HepG2 (cell line): ENCODE data around the gene ANKRD10. TPM values are rescaled to one million over a fixed set of nuclear protein-coding genes. Genes with fewer than 3 reads are reported as not detected.

Experiments used
- ATAC-seq: fragments of 200-7000 bp; cut with Tn5 transposase; 3 replicates; pipeline ENCODE4 v1.9.1; 2020; ENCODE audit warnings: mild to moderate bottlenecking, moderate library complexity
- BruUV-seq: library from RNA; stranded (reverse); fragments of 400-500 nt; replicated peaks from 2 replicates; lab custom pipeline; 2021; lab: Mats Ljungman, UMichigan
- CTCF ChIA-PET: fragments of 300-600 bp; formaldehyde crosslinking; extraction: SDS; loops from one replicate; lab custom pipeline; 2021; ENCODE audit warnings: low total read pairs, inconsistent platforms, low intra/inter-chr PET ratio; lab: Yijun Ruan, JAX
- POLR2A ChIA-PET: fragments of 350-600 bp; sonication (Branson Sonifier 250); formaldehyde crosslinking; loops from one replicate; lab custom pipeline; 2020; ENCODE audit warnings: antibody characterized with exemption, inconsistent platforms; lab: Yijun Ruan, JAX
- DNase-seq: peaks from one replicate; pipeline ENCODE4 v3.0.0-alpha.2; 2015; ENCODE audit warnings: low spot score
- FAIRE-seq: peaks from 3 replicates; lab custom pipeline; 2011; peaks lifted over from hg19 to GRCh38; lab: Jason Lieb, UNC
- H2AFZ ChIP-seq: one replicate; pipeline ENCODE4 v1.6.1; 2011; ENCODE audit warnings: low read length, inconsistent platforms
- H3K27ac ChIP-seq: fragments of 300-600 bp; 3 replicates; pipeline ENCODE4 v1.8.0; 2011; ENCODE audit warnings: mixed run types, mild to moderate bottlenecking, mixed read lengths, low read length, inconsistent platforms; ENCODE audit not compliant: insufficient read depth; ENCODE audit errors: extremely low read length
- H3K27me3 ChIP-seq, 2 experiments: fragments of 200-600 bp in 1 of 2; 2 replicates in 1 of 2; 3 replicates in 1 of 2; pipeline versions ENCODE4 v1.6.0 to v1.8.0; 2011; ENCODE audit warnings: low read length in 2 of 2, mild to moderate bottlenecking in 2 of 2, moderate library complexity in 2 of 2, inconsistent platforms in 1 of 2; ENCODE audit not compliant: insufficient read depth in 2 of 2, control insufficient read depth in 1 of 2
- H3K36me3 ChIP-seq, 2 experiments: fragments of 200-600 bp in 1 of 2; replicated peaks in 1 of 2; 2 replicates in 1 of 2; 3 replicates in 1 of 2; pipeline versions ENCODE4 v1.5.1 to v1.8.0; 2011; ENCODE audit warnings: low read length in 2 of 2, inconsistent platforms in 1 of 2; ENCODE audit not compliant: insufficient read depth in 2 of 2, control insufficient read depth in 1 of 2
- H3K4me1 ChIP-seq: 2 replicates; pipeline ENCODE4 v1.5.1; 2012; ENCODE audit warnings: low read length, inconsistent platforms; ENCODE audit not compliant: insufficient read depth
- H3K4me2 ChIP-seq: 2 replicates; pipeline ENCODE4 v1.6.0; 2011; ENCODE audit warnings: low read depth, low read length, inconsistent platforms
- H3K4me3 ChIP-seq, 3 experiments: fragments of 200-600 bp in 1 of 3; sonication (generic), shearing (Covaris generic) in 1 of 3; replicated peaks in 1 of 3; 2 replicates each; pipeline ENCODE4 v1.5.1; 2011 to 2016; ENCODE audit warnings: low read length in 3 of 3, inconsistent platforms in 2 of 3, low read depth in 2 of 3, mild to moderate bottlenecking in 2 of 3, control low read depth in 1 of 3, mixed read lengths in 1 of 3; ENCODE audit not compliant: insufficient read depth in 1 of 3
- H3K79me2 ChIP-seq: one replicate; pipeline ENCODE4 v1.6.1; 2011; ENCODE audit warnings: low read length, inconsistent platforms; ENCODE audit not compliant: insufficient read depth
- H3K9ac ChIP-seq: 2 replicates; pipeline ENCODE4 v1.6.0; 2011; ENCODE audit warnings: mild to moderate bottlenecking, low read depth, low read length, inconsistent platforms; ENCODE audit not compliant: insufficient read depth
- H3K9me3 ChIP-seq: 2 replicates; pipeline ENCODE4 v1.5.1; 2012; ENCODE audit warnings: mild to moderate bottlenecking, low read length
- H4K20me1 ChIP-seq: 2 replicates; pipeline ENCODE4 v1.6.0; 2011; ENCODE audit warnings: inconsistent platforms, mild to moderate bottlenecking, low read length, moderate library complexity; ENCODE audit not compliant: insufficient read depth
- ARNT2 ChIP-seq: sonication (generic); formaldehyde crosslinking; IDR thresholded peaks from 2 replicates; pipeline ENCODE4 v1.8.0; 2022; ENCODE audit warnings: mild to moderate bottlenecking, low read depth, missing genetic modification reagents, moderate library complexity
- STAG1 ChIP-seq: sonication (generic); formaldehyde crosslinking; IDR thresholded peaks from 2 replicates; pipeline ENCODE4 v1.4.0; 2020; ENCODE audit warnings: missing genetic modification reagents
- WGBS: methylation state at CpG from one replicate; pipeline ENCODE4 v1.1.6; 2017; ENCODE audit warnings: low lambda C conversion rate; 5-methylcytosine and 5-hydroxymethylcytosine counted together
- in situ Hi-C: cut with HindIII; loops from 2 replicates; pipeline ENCODE4 v1.10.0; 2017; ENCODE audit warnings: low pct_unique_long_range_greater_than_20kb; ENCODE audit not compliant: extremely low pct_ligation_motif_present
- intact Hi-C: fragments of 100-400 bp; cut with micrococcal nuclease; formaldehyde crosslinking; loops from one replicate; pipeline ENCODE4 v1.10.0; 2022; ENCODE audit not compliant: unreplicated experiment
- polyA plus RNA-seq, 8 experiments: library from polyadenylated mRNA; depleted of rRNA in 3 of 8; stranded (reverse) in 7 of 8; unstranded in 1 of 8; fragments of >200 nt; fragmentation: Illumina TruSeq in 4 of 8; extraction: Trizol in 4 of 8; gene quantifications; 2 replicates each; pipeline versions ENCODE4 v1.2.1 to v1.2.3, GENCODE V29; 2011 to 2016; ENCODE audit warnings: low read depth in 4 of 8, missing spikeins in 1 of 8, mixed read lengths in 1 of 8; ENCODE audit not compliant: insufficient read depth in 1 of 8
- total RNA-seq, 5 experiments: library from RNA; depleted of rRNA; stranded (reverse); fragments of >200 nt; fragmentation: Illumina TruSeq; extraction: Trizol; gene quantifications; 2 replicates each; pipeline ENCODE4 v1.2.3, GENCODE V29; 2016; ENCODE audit warnings: low read depth in 1 of 5
- TF ChIP-seq, protein P1 (sequence below): sonication (generic); formaldehyde crosslinking; IDR thresholded peaks from 2 replicates; pipeline ENCODE4 v1.4.0; 2020; ENCODE audit warnings: low read depth, missing genetic modification reagents

Gene ANKRD10
- total and polyA plus RNA-seq, 2 of the 13 experiments (the other 11 are each of a cell fraction or from before 2014, with no cell fraction given): 108 to 115 TPM

- H3K4me1 ChIP-seq: no peaks in the 10 kb centered on the region
- DNase-seq (no peak), FAIRE-seq (no peak), ATAC-seq (no peak)
- no peak overlapping the region for H2AFZ ChIP-seq
- H3K27me3 ChIP-seq: no peaks in the 10 kb centered on the region
- no peaks in the 10 kb centered on the region for H3K79me2 ChIP-seq
- no peaks in the 10 kb centered on the region for H4K20me1 ChIP-seq
- H3K9me3 ChIP-seq: no peaks in the 10 kb centered on the region
- no peak overlapping the region for H3K4me3 ChIP-seq
- TF ChIP-seq, protein P1, sequence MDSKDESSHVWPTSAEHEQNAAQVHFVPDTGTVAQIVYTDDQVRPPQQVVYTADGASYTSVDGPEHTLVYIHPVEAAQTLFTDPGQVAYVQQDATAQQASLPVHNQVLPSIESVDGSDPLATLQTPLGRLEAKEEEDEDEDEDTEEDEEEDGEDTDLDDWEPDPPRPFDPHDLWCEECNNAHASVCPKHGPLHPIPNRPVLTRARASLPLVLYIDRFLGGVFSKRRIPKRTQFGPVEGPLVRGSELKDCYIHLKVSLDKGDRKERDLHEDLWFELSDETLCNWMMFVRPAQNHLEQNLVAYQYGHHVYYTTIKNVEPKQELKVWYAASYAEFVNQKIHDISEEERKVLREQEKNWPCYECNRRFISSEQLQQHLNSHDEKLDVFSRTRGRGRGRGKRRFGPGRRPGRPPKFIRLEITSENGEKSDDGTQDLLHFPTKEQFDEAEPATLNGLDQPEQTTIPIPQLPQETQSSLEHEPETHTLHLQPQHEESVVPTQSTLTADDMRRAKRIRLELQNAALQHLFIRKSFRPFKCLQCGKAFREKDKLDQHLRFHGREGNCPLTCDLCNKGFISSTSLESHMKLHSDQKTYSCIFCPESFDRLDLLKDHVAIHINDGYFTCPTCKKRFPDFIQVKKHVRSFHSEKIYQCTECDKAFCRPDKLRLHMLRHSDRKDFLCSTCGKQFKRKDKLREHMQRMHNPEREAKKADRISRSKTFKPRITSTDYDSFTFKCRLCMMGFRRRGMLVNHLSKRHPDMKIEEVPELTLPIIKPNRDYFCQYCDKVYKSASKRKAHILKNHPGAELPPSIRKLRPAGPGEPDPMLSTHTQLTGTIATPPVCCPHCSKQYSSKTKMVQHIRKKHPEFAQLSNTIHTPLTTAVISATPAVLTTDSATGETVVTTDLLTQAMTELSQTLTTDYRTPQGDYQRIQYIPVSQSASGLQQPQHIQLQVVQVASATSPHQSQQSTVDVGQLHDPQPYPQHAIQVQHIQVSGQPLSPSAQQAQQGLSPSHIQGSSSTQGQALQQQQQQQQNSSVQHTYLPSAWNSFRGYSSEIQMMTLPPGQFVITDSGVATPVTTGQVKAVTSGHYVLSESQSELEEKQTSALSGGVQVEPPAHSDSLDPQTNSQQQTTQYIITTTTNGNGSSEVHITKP (CRISPR knock-in tag): no peak
- TF ChIP-seq STAG1 (CRISPR knock-in tag) (no peak), ARNT2 (CRISPR knock-in tag) (no peak)
- H3K27ac ChIP-seq: no peak overlapping the region
- WGBS: 38% methylated on average over 6 of the region's 6 CpGs
- in situ Hi-C loops (loop anchor here (10.0 kb wide), 1 partner anchor 1437 kb away; no protein-coding TSS in a partner anchor), intact Hi-C loops (no loop called here)
- no TSS peak for BruUV-seq
- ChIA-PET POLR2A (no interaction called here), CTCF (no interaction called here)
- H3K9ac ChIP-seq: no peak overlapping the region
- H3K4me2 ChIP-seq: no peak overlapping the region
- H3K36me3 ChIP-seq: no peaks in the 10 kb centered on the region
Observed at GRCh38 chr13:110957931-110958330, 43.1 kb upstream of the ANKRD10 start.
